Mesothelial cell of epicardium (in vitro differentiated cells): Measurements from ENCODE around the gene TDRD15. TPM values are rescaled to one million over a fixed set of nuclear protein-coding genes. Genes with fewer than 3 reads are reported as not detected.

Source experiments
- DNase-seq, 2 experiments: peaks; one replicate each; pipeline ENCODE4 v3.0.0; 2021; ENCODE audit warnings: low spot score in 2 of 2; ENCODE audit not compliant: unreplicated experiment in 2 of 2
- H3K27ac Mint-ChIP-seq: 2 replicates; pipeline ENCODE4 v1.8.0; 2021; ENCODE audit warnings: mixed read lengths
- H3K27me3 Mint-ChIP-seq: 2 replicates; pipeline ENCODE4 v1.8.0; 2021; ENCODE audit warnings: low read depth, mixed read lengths
- H3K36me3 Mint-ChIP-seq: 2 replicates; pipeline ENCODE4 v1.8.0; 2021; ENCODE audit warnings: mixed read lengths
- H3K4me1 Mint-ChIP-seq: 2 replicates; pipeline ENCODE4 v1.8.0; 2021; ENCODE audit warnings: mixed read lengths
- H3K4me3 Mint-ChIP-seq: 2 replicates; pipeline ENCODE4 v1.8.0; 2021; ENCODE audit warnings: mild to moderate bottlenecking, moderate library complexity, mixed read lengths
- H3K9me3 Mint-ChIP-seq: 2 replicates; pipeline ENCODE4 v1.8.0; 2021; ENCODE audit warnings: mixed read lengths
- CTCF ChIP-seq: fragments of 200-600 bp; sonication (generic); IDR thresholded peaks from one replicate; pipeline ENCODE4 v1.5.0; 2021; ENCODE audit warnings: antibody characterized with exemption; ENCODE audit not compliant: unreplicated experiment
- total RNA-seq: library from RNA; stranded (reverse); gene quantifications from 3 replicates; pipeline ENCODE4 v1.2.1, GENCODE V29; 2021

TDRD15 gene
- not detected in 3 replicates for total RNA-seq

DNA sequence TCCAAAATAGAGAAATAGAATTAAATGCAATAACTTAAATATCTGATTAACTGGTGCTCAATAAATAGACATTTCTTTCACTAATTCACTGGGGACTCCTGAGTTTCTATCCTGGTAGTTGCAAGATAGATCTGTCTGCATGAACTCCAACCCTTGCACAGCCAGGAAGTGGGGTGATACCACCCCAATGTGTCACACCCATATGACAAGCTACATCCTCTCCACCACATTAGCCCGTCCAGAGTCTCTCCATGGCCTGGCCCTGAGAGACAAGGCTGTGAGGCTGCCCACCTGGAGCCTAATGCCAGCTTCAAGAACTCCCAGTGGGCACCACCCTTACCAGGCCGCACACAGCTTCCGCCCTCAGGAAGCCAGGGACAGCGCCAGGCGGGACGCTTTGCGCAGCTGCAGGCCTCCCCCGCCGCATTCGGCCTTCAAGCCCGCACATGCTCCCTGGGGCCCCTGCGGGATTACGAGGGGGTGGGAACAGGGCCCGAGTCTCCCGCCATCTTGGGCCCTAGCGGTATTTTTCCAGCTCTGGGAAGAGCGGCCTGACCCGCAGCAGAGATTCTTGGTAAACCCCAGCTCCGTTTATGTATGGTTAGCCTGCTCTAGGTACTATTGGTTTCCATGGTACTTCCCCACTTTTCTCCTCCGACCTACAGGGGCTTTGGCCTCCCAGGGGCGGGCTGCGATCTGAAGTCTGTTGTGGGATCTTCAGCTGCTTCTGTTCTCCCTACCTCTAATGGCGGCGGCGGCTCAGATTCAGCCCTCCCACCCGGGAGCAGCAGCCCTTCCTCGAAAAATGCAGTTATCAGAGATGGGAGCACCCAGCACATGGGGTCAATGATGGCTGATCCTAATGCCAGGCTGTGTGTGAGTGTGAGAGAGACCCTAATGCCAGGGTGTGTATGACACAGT is at the start of gene TDRD15:
TSS of gene TDRD15 (plus strand) at position 496 of the 921 bp plus-strand sequence. CDS start 13,500 bp downstream, outside the sequence.
- no peak within 1 kb of the TSS for H3K4me3 Mint-ChIP-seq
- peaks cover 5% of the 10 kb centered on the region for H3K9me3 Mint-ChIP-seq
- H3K27ac Mint-ChIP-seq, result no peak within 1 kb of the TSS
- no peak for TF ChIP-seq CTCF
- H3K4me1 Mint-ChIP-seq, result no peaks in the 10 kb centered on the region
- H3K36me3 Mint-ChIP-seq, result no peaks in the 10 kb centered on the region
- DNase-seq, result no peak
- peaks cover 26% of the 10 kb centered on the region for H3K27me3 Mint-ChIP-seq

GRCh38 chr2:21078296-21078695 is 45.5 kb upstream of the TDRD15 start:
- no peaks in the 10 kb centered on the region for H3K4me1 Mint-ChIP-seq

DNA sequence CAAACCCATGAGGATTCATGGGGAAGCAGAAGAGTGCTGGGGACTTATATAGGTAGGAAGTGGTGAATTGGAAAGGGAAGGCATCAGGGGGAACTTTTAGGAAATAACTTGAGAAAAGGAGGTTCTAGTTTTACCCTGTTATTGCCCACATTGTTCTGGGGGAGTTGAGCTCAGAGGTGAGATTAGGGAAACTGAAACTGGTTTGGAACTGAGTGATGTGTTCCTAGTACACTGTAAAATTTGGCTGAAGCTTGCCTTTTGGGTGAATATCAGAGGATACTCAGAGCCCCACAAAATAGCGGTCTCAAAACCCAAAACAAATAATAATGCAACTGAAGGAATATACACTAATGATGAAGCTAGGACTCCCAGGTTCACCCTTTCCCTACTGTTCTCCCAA is 40.3 kb upstream of the TDRD15 start:
- peaks cover 15% of the 10 kb centered on the region for H3K9me3 Mint-ChIP-seq
- no peak overlapping the region for H3K4me3 Mint-ChIP-seq
- DNase-seq, result no peak
- no peaks in the 10 kb centered on the region for H3K4me1 Mint-ChIP-seq
- TF ChIP-seq CTCF, result no peak
- no peaks in the 10 kb centered on the region for H3K36me3 Mint-ChIP-seq
- peaks cover 34% of the 10 kb centered on the region for H3K27me3 Mint-ChIP-seq
- H3K27ac Mint-ChIP-seq, result no peak overlapping the region

More at GRCh38 chr2:21078296-21078695, 45.5 kb upstream of the TDRD15 start:
- TF ChIP-seq CTCF, result no peak
- H3K4me3 Mint-ChIP-seq, result no peak overlapping the region
- no peaks in the 10 kb centered on the region for H3K36me3 Mint-ChIP-seq
- H3K27me3 Mint-ChIP-seq, result peaks cover 33% of the 10 kb centered on the region
- H3K27ac Mint-ChIP-seq, result no peak overlapping the region
- H3K9me3 Mint-ChIP-seq, result peaks cover 19% of the 10 kb centered on the region
- DNase-seq, result no peak

DNA sequence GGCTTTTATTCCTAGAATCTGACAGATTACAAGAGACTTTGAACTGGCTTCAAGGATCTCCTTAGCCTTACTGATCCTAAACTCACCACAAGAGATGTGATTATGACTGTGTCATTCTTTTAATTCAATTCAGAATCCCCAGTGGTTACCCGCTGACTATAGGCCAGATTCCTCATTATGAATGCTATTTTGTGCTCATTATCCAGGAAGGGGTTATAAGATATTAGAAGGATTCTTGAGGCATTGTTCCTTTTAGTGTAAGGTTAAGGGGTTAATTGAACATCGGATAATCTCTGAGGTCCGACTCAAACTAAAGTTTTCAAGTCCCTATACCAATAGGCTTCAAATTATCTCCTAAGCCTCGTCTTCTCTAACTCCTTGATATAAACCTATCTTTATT is 39.4 kb upstream of the TDRD15 start:
- no peaks in the 10 kb centered on the region for H3K4me1 Mint-ChIP-seq
- H3K27ac Mint-ChIP-seq, result no peak overlapping the region
- H3K36me3 Mint-ChIP-seq, result no peaks in the 10 kb centered on the region
- H3K9me3 Mint-ChIP-seq, result peaks cover 12% of the 10 kb centered on the region
- peaks cover 43% of the 10 kb centered on the region for H3K27me3 Mint-ChIP-seq
- no peak overlapping the region for H3K4me3 Mint-ChIP-seq
- TF ChIP-seq CTCF, result no peak
- DNase-seq, result no peak

- peaks cover 39% of the 10 kb centered on the region for H3K27me3 Mint-ChIP-seq
- no peak overlapping the region for H3K27ac Mint-ChIP-seq
- H3K9me3 Mint-ChIP-seq, result no peaks in the 10 kb centered on the region
- H3K36me3 Mint-ChIP-seq, result no peaks in the 10 kb centered on the region
- H3K4me3 Mint-ChIP-seq, result no peak overlapping the region
- DNase-seq, result no peak
- H3K4me1 Mint-ChIP-seq, result no peaks in the 10 kb centered on the region
- no peak for TF ChIP-seq CTCF
These were observed 31.4 kb upstream of the TDRD15 start for GRCh38 chr2:21092308-21092869.
